Thyroid gland (tissue), 4 donors: ENCODE data around the gene RCAN1. TPM values are rescaled to one million over a fixed set of nuclear protein-coding genes. Genes with fewer than 3 reads are reported as not detected.

ENCODE experiments used
- DNase-seq, 2 donors: peaks; one replicate each; pipeline ENCODE4 v3.0.0-alpha.2; 2019
- H3K27ac ChIP-seq, 3 donors: fragments of 200-600 bp; sonication (generic); 1 replicate in 2 of 3; 2 replicates in 1 of 3; pipeline ENCODE4 v1.5.1; 2016 to 2019; ENCODE audit warnings: mild to moderate bottlenecking in 1 of 3, moderate library complexity in 1 of 3
- H3K27me3 ChIP-seq: fragments of 200-600 bp; sonication (generic); one replicate; pipeline ENCODE4 v1.5.1; 2019
- H3K36me3 ChIP-seq, 2 donors: fragments of 200-600 bp; sonication (generic); one replicate each; pipeline ENCODE4 v1.5.1; 2016 to 2019
- H3K4me1 ChIP-seq, 2 donors: fragments of 200-600 bp; sonication (generic); one replicate each; pipeline ENCODE4 v1.5.1; 2017 to 2019
- H3K4me3 ChIP-seq, 3 donors: fragments of 200-600 bp; sonication (generic); replicated peaks in 1 of 3; 1 replicate in 2 of 3; 2 replicates in 1 of 3; pipeline ENCODE4 v1.5.1; 2016; ENCODE audit warnings: mild to moderate bottlenecking in 1 of 3
- H3K9me3 ChIP-seq: fragments of 200-600 bp; sonication (generic); one replicate; pipeline ENCODE4 v1.5.1; 2017
- CTCF ChIP-seq, 6 experiments: fragments of 200-600 bp in 3 of 6; fragments of 450-650 bp in 3 of 6; sonication (generic) in 3 of 6; IDR thresholded peaks; one replicate each; pipeline ENCODE4 v1.5.1; 2016 to 2019; ENCODE audit warnings: antibody characterized with exemption in 6 of 6, mild to moderate bottlenecking in 2 of 6, inconsistent platforms in 1 of 6, moderate library complexity in 1 of 6
- POLR2A ChIP-seq, 2 donors: fragments of 450-650 bp; IDR thresholded peaks; one replicate each; pipeline ENCODE4 v1.6.1; 2017; ENCODE audit warnings: antibody characterized with exemption in 2 of 2, mild to moderate bottlenecking in 2 of 2, moderate library complexity in 1 of 2
- WGBS, 2 donors: methylation state at CpG; one replicate each; pipeline ENCODE4 v1.1.5; 2017; 5-methylcytosine and 5-hydroxymethylcytosine counted together
- intact Hi-C: fragments of 100-400 bp; cut with DNase I; formaldehyde crosslinking; loops from one replicate; pipeline ENCODE4 v1.15.1; 2023
- total RNA-seq, 4 donors: library from RNA; depleted of rRNA; stranded (reverse); fragments of >200 nt; gene quantifications; one replicate each; pipeline ENCODE4 v1.2.3, GENCODE V29; 2016

The RCAN1 gene
- total RNA-seq, 4 donors from 2014 or later, result 24.5 to 32.7 (median 29.0) TPM

- no peaks in the 10 kb centered on the region for H3K27me3 ChIP-seq
- no peak overlapping the region for H3K4me3 ChIP-seq
- peaks cover 4 to 22% of the 10 kb centered on the region in 2 donors for H3K4me1 ChIP-seq
- TF ChIP-seq POLR2A (IDR thresholded peaks at IDR 0.05) (no peak), CTCF (IDR thresholded peaks at IDR 0.05) (no peak)
- WGBS, 2 donors, result 93 to 97% methylated on average over 4 of the region's 4 CpGs
- no peaks in the 10 kb centered on the region for H3K9me3 ChIP-seq
- no peak for DNase-seq
- intact Hi-C loops, result no loop called here
- H3K27ac ChIP-seq, result peak overlapping the region in 1 of 3 donors; percentile 62
- peaks cover 6 to 7% of the 10 kb centered on the region in 2 donors for H3K36me3 ChIP-seq
Observed at GRCh38 chr21:34519016-34519415, 95.9 kb downstream of the RCAN1 start.

- H3K9me3 ChIP-seq, result no peaks in the 10 kb centered on the region
- H3K4me1 ChIP-seq, result peaks cover 4 to 22% of the 10 kb centered on the region in 2 donors
- TF ChIP-seq CTCF (IDR thresholded peaks at IDR 0.05) (no peak), POLR2A (IDR thresholded peaks at IDR 0.05) (no peak)
- intact Hi-C loops, result no loop called here
- no peaks in the 10 kb centered on the region for H3K27me3 ChIP-seq
- 80 to 90% methylated on average over 5 of the region's 5 CpGs for WGBS, 2 donors
- H3K4me3 ChIP-seq, result no peak overlapping the region
- no peak overlapping the region for H3K27ac ChIP-seq
- no peak for DNase-seq
- peaks cover 6 to 7% of the 10 kb centered on the region in 2 donors for H3K36me3 ChIP-seq
Observed at GRCh38 chr21:34518301-34518700, 96.6 kb downstream of the RCAN1 start.

- Histone ChIP-seq H3K4me1 (peaks cover 4 to 18% of the 10 kb centered on the region in 2 donors), H3K36me3 (peaks cover 6 to 7% of the 10 kb centered on the region in 2 donors), H3K27me3 (no peaks in the 10 kb centered on the region), H3K9me3 (no peaks in the 10 kb centered on the region), H3K4me3 (no peak overlapping the region), H3K27ac (no peak overlapping the region)
- intact Hi-C loops, result no loop called here
- DNase-seq, result peak in 1 of 2 donors; percentile 9
- TF ChIP-seq POLR2A (IDR thresholded peaks at IDR 0.05), result no peak
- TF ChIP-seq CTCF (IDR thresholded peaks at IDR 0.05), result peak in 1 of 6 experiments; percentile 8
- 91% methylated on average over 22 of the region's 22 CpGs for WGBS, 2 donors
Observed at GRCh38 chr21:34517491-34518245, 97.2 kb downstream of the RCAN1 start.

- Histone ChIP-seq H3K27me3 (no peaks in the 10 kb centered on the region), H3K9me3 (no peaks in the 10 kb centered on the region), H3K36me3 (peaks cover 6 to 7% of the 10 kb centered on the region in 2 donors), H3K27ac (no peak overlapping the region), H3K4me3 (no peak overlapping the region), H3K4me1 (peaks cover 4 to 12% of the 10 kb centered on the region in 2 donors)
- DNase-seq, result no peak
- intact Hi-C loops, result no loop called here
- 84 to 88% methylated on average over 5 of the region's 5 CpGs for whole genome bisulfite sequencing, 2 donors
- no peak for TF ChIP-seq CTCF (IDR thresholded peaks at IDR 0.05)
- no peak for TF ChIP-seq POLR2A (IDR thresholded peaks at IDR 0.05)
Observed at GRCh38 chr21:34517039-34517438, 97.9 kb downstream of the RCAN1 start.

GRCh38 chr21:34514576-34515115, 100.3 kb downstream of the RCAN1 start:
- H3K4me1 ChIP-seq, result peaks cover 4 to 7% of the 10 kb centered on the region in 2 donors
- 93 to 94% methylated on average over 10 of the region's 10 CpGs for WGBS, 2 donors
- H3K27ac ChIP-seq, result no peak overlapping the region
- H3K36me3 ChIP-seq, result no peaks in the 10 kb centered on the region
- no peak for TF ChIP-seq CTCF (IDR thresholded peaks at IDR 0.05)
- no peak for TF ChIP-seq POLR2A (IDR thresholded peaks at IDR 0.05)
- no peak overlapping the region for H3K4me3 ChIP-seq
- DNase-seq, result no peak
- no peaks in the 10 kb centered on the region for H3K9me3 ChIP-seq
- intact Hi-C loops, result no loop called here
- no peaks in the 10 kb centered on the region for H3K27me3 ChIP-seq
